HEK293 (cell line): ENCODE measurements around the gene STXBP5L.

Experiments used
- CTCF ChIA-PET: fragments of 350-600 bp; formaldehyde crosslinking; extraction: SDS; loops from one replicate; lab custom pipeline; 2021; ENCODE audit warnings: antibody characterized with exemption; lab: Yijun Ruan, JAX
- POLR2A ChIA-PET: fragments of 300-600 bp; formaldehyde crosslinking; extraction: SDS; loops from one replicate; lab custom pipeline; 2020; ENCODE audit warnings: antibody characterized with exemption, inconsistent platforms; lab: Yijun Ruan, JAX
- H3K27ac ChIP-seq: fragments of 200-500 bp; sonication (Bioruptor generic); 2 replicates; pipeline ENCODE4 v1.5.1; 2014; ENCODE audit warnings: low read depth, low read length, control low read depth, inconsistent platforms; ENCODE audit errors: extremely low read depth
- H3K36me3 ChIP-seq, 2 experiments: fragments of 200-500 bp in 1 of 2; sonication (Bioruptor generic) in 1 of 2; 1 replicate in 1 of 2; 2 replicates in 1 of 2; pipeline ENCODE4 v1.5.1; 2014 to 2017; ENCODE audit warnings: inconsistent platforms in 2 of 2, low read length in 2 of 2; ENCODE audit not compliant: control insufficient read depth in 2 of 2, insufficient read depth in 1 of 2
- H3K4me1 ChIP-seq: fragments of 200-500 bp; sonication (Bioruptor generic); 2 replicates; pipeline ENCODE4 v1.5.1; 2014; ENCODE audit warnings: mild to moderate bottlenecking, low read length, inconsistent platforms; ENCODE audit not compliant: control insufficient read depth, insufficient read depth
- H3K4me3 ChIP-seq: 2 replicates; pipeline ENCODE4 v1.5.1; 2011; ENCODE audit warnings: low read depth, mild to moderate bottlenecking, control low read depth, low read length, moderate library complexity
- H3K9me3 ChIP-seq: fragments of 200-500 bp; sonication (Bioruptor generic); 2 replicates; pipeline ENCODE4 v1.5.1; 2014; ENCODE audit warnings: low read depth, low read length, inconsistent platforms; ENCODE audit not compliant: control insufficient read depth, insufficient read depth
- GLI4 ChIP-seq: fragments of 450-650 bp; formaldehyde crosslinking; IDR thresholded peaks from 2 replicates; pipeline ENCODE4 v1.5.1; 2016; ENCODE audit warnings: missing biosample characterization, missing genetic modification characterization
- OSR2 ChIP-seq: fragments of 450-650 bp; formaldehyde crosslinking; IDR thresholded peaks from 2 replicates; pipeline ENCODE4 v1.5.1; 2016; ENCODE audit warnings: missing biosample characterization, missing genetic modification characterization
- OVOL3 ChIP-seq: fragments of 450-650 bp; formaldehyde crosslinking; IDR thresholded peaks from 2 replicates; pipeline ENCODE4 v1.5.1; 2016; ENCODE audit warnings: missing biosample characterization, missing genetic modification characterization
- PRDM1 ChIP-seq: fragments of 450-650 bp; formaldehyde crosslinking; IDR thresholded peaks from 2 replicates; pipeline ENCODE4; 2016; ENCODE audit warnings: missing biosample characterization, missing genetic modification characterization
- TRIM28 ChIP-seq: IDR thresholded peaks from 2 replicates; pipeline ENCODE4 v1.6.1; 2011; ENCODE audit warnings: low read length, control low read depth, borderline replicate concordance
- ZBTB8A ChIP-seq: fragments of 450-650 bp; formaldehyde crosslinking; IDR thresholded peaks from 2 replicates; pipeline ENCODE4 v1.5.1; 2016; ENCODE audit warnings: missing biosample characterization, missing genetic modification characterization
- ZFP3 ChIP-seq: fragments of 450-650 bp; formaldehyde crosslinking; IDR thresholded peaks from 2 replicates; pipeline ENCODE4 v1.5.1; 2016; ENCODE audit warnings: low read depth, missing biosample characterization, missing genetic modification characterization
- ZNF157 ChIP-seq: fragments of 450-650 bp; formaldehyde crosslinking; IDR thresholded peaks from 2 replicates; pipeline ENCODE4 v1.5.1; 2016; ENCODE audit warnings: missing biosample characterization, missing genetic modification characterization
- ZNF16 ChIP-seq: fragments of 450-650 bp; formaldehyde crosslinking; IDR thresholded peaks from 2 replicates; pipeline ENCODE4 v1.5.1; 2016; ENCODE audit warnings: low read depth, missing biosample characterization, missing genetic modification characterization
- ZNF214 ChIP-seq: fragments of 450-650 bp; formaldehyde crosslinking; IDR thresholded peaks from 2 replicates; pipeline ENCODE4 v1.5.1; 2017; ENCODE audit warnings: missing biosample characterization, mild to moderate bottlenecking, missing genetic modification characterization, borderline replicate concordance
- ZNF473 ChIP-seq: fragments of 450-650 bp; formaldehyde crosslinking; IDR thresholded peaks from 2 replicates; pipeline ENCODE4 v1.5.1; 2017; ENCODE audit warnings: missing biosample characterization, missing genetic modification characterization
- ZNF501 ChIP-seq: fragments of 450-650 bp; formaldehyde crosslinking; IDR thresholded peaks from 2 replicates; pipeline ENCODE4 v1.5.1; 2016; ENCODE audit warnings: missing biosample characterization, missing genetic modification characterization
- ZNF529 ChIP-seq: fragments of 450-650 bp; formaldehyde crosslinking; IDR thresholded peaks from 2 replicates; pipeline ENCODE4 v1.5.1; 2017; ENCODE audit warnings: missing genetic modification characterization, missing biosample characterization; ENCODE audit not compliant: insufficient replicate concordance
- ZNF544 ChIP-seq: fragments of 450-650 bp; formaldehyde crosslinking; IDR thresholded peaks from 2 replicates; pipeline ENCODE4 v1.5.0; 2017; ENCODE audit warnings: missing biosample characterization, missing genetic modification characterization
- ZNF560 ChIP-seq: fragments of 450-650 bp; formaldehyde crosslinking; IDR thresholded peaks from 2 replicates; pipeline ENCODE4 v1.5.1; 2017; ENCODE audit warnings: missing biosample characterization, missing genetic modification characterization, borderline replicate concordance
- ZNF621 ChIP-seq: fragments of 450-650 bp; formaldehyde crosslinking; IDR thresholded peaks from 2 replicates; pipeline ENCODE4 v1.5.1; 2017; ENCODE audit warnings: missing biosample characterization, missing genetic modification characterization
- ZNF623 ChIP-seq: fragments of 450-650 bp; formaldehyde crosslinking; IDR thresholded peaks from 2 replicates; pipeline ENCODE4 v1.5.1; 2016; ENCODE audit warnings: missing biosample characterization, missing genetic modification characterization
- ZNF654 ChIP-seq: fragments of 450-650 bp; formaldehyde crosslinking; IDR thresholded peaks from 2 replicates; pipeline ENCODE4 v1.5.1; 2016; ENCODE audit warnings: low read depth, missing biosample characterization, missing genetic modification characterization
- ZNF747 ChIP-seq: fragments of 450-650 bp; formaldehyde crosslinking; IDR thresholded peaks from 2 replicates; pipeline ENCODE4 v1.5.1; 2016; ENCODE audit warnings: missing biosample characterization, missing genetic modification characterization
- TF ChIP-seq, protein P1 (sequence below): fragments of 450-650 bp; formaldehyde crosslinking; IDR thresholded peaks from 2 replicates; pipeline ENCODE4 v1.5.1; 2016; ENCODE audit warnings: missing biosample characterization, missing genetic modification characterization
- TF ChIP-seq, protein P2 (sequence below): fragments of 450-650 bp; formaldehyde crosslinking; IDR thresholded peaks from 2 replicates; pipeline ENCODE4 v1.5.1; 2016; ENCODE audit warnings: missing biosample characterization, missing genetic modification characterization, borderline replicate concordance

The STXBP5L gene

GRCh38 chr3:120858521-120858920 lies 49.5 kb upstream of the STXBP5L start:
- no peak overlapping the region for H3K27ac ChIP-seq
- ChIA-PET CTCF (no interaction called here), POLR2A (no interaction called here)
- H3K4me1 ChIP-seq: no peaks in the 10 kb centered on the region
- no peaks in the 10 kb centered on the region for H3K36me3 ChIP-seq
- H3K9me3 ChIP-seq: no peaks in the 10 kb centered on the region
- TF ChIP-seq ZNF621: no peak
- no peak for TF ChIP-seq ZNF544 (tag by site-specific recombination)
- TF ChIP-seq ZNF157 (tag by site-specific recombination): no peak
- TF ChIP-seq OSR2 (tag by site-specific recombination): no peak
- TF ChIP-seq ZNF214 (tag by site-specific recombination): no peak
- TF ChIP-seq, protein P1, sequence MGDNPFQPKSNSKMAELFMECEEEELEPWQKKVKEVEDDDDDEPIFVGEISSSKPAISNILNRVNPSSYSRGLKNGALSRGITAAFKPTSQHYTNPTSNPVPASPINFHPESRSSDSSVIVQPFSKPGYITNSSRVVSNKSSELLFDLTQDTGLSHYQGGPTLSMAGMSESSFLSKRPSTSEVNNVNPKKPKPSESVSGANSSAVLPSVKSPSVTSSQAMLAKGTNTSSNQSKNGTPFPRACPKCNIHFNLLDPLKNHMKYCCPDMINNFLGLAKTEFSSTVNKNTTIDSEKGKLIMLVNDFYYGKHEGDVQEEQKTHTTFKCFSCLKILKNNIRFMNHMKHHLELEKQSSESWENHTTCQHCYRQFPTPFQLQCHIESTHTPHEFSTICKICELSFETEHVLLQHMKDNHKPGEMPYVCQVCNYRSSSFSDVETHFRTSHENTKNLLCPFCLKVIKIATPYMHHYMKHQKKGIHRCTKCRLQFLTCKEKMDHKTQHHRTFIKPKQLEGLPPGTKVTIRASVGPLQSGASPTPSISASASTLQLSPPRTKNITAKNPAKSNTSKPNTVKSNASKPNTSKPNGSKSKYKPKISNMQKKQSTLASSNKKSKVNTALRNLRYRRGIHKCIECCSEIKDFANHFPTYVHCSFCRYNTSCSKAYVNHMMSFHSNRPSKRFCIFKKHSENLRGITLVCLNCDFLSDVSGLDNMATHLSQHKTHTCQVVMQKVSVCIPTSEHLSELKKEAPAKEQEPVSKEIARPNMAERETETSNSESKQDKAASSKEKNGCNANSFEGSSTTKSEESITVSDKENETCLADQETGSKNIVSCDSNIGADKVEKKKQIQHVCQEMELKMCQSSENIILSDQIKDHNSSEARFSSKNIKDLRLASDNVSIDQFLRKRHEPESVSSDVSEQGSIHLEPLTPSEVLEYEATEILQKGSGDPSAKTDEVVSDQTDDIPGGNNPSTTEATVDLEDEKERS: no peak
- H3K4me3 ChIP-seq: no peak overlapping the region

- H3K36me3 ChIP-seq: no peaks in the 10 kb centered on the region
- ChIA-PET POLR2A (no interaction called here), CTCF (no interaction called here)
- no peak overlapping the region for H3K4me3 ChIP-seq
- TF ChIP-seq ZNF623 (tag by site-specific recombination) (no peak), ZFP3 (tag by site-specific recombination) (no peak), ZNF529 (tag by site-specific recombination) (no peak), ZNF560 (no peak), ZNF501 (tag by site-specific recombination) (no peak), ZBTB8A (no peak), ZNF747 (tag by site-specific recombination) (no peak)
- no peaks in the 10 kb centered on the region for H3K9me3 ChIP-seq
- H3K27ac ChIP-seq: no peak overlapping the region
- H3K4me1 ChIP-seq: no peaks in the 10 kb centered on the region
Measured at GRCh38 chr3:120864541-120864940, 43.5 kb upstream of the STXBP5L start.

- Histone ChIP-seq H3K36me3 (no peaks in the 10 kb centered on the region), H3K9me3 (no peaks in the 10 kb centered on the region), H3K4me1 (no peaks in the 10 kb centered on the region), H3K4me3 (no peak overlapping the region), H3K27ac (no peak overlapping the region)
- CTCF ChIA-PET: no interaction called here
- POLR2A ChIA-PET: no interaction called here
- TF ChIP-seq ZNF473 (no peak), TRIM28 (no peak), OSR2 (tag by site-specific recombination) (no peak)
Measured at GRCh38 chr3:120875507-120875906, 32.5 kb upstream of the STXBP5L start.

DNA sequence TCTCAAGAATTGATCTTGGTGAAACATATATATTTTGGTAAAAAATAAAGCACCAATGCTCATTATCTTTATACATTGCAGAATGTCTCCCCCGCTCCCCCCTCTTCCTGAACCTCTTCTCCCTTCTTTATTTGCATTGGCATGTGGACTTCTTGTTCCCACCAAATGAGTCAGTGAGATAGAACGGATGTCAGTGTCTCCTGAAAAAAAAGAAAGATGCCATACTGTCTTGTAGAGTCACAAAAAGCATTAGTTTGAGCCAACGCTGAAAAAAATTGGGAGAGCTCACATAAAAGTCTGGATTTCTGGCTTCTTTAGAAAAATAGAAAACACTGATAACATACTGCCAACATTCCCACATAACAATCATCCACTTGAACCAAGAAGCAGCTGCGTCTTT lies 32.0 kb upstream of the STXBP5L start:
- TF ChIP-seq ZNF654 (tag by site-specific recombination) (no peak), OVOL3 (tag by site-specific recombination) (no peak), PRDM1 (tag by site-specific recombination) (no peak), GLI4 (tag by site-specific recombination) (no peak), ZNF16 (tag by site-specific recombination) (no peak)
- TF ChIP-seq, protein P2, sequence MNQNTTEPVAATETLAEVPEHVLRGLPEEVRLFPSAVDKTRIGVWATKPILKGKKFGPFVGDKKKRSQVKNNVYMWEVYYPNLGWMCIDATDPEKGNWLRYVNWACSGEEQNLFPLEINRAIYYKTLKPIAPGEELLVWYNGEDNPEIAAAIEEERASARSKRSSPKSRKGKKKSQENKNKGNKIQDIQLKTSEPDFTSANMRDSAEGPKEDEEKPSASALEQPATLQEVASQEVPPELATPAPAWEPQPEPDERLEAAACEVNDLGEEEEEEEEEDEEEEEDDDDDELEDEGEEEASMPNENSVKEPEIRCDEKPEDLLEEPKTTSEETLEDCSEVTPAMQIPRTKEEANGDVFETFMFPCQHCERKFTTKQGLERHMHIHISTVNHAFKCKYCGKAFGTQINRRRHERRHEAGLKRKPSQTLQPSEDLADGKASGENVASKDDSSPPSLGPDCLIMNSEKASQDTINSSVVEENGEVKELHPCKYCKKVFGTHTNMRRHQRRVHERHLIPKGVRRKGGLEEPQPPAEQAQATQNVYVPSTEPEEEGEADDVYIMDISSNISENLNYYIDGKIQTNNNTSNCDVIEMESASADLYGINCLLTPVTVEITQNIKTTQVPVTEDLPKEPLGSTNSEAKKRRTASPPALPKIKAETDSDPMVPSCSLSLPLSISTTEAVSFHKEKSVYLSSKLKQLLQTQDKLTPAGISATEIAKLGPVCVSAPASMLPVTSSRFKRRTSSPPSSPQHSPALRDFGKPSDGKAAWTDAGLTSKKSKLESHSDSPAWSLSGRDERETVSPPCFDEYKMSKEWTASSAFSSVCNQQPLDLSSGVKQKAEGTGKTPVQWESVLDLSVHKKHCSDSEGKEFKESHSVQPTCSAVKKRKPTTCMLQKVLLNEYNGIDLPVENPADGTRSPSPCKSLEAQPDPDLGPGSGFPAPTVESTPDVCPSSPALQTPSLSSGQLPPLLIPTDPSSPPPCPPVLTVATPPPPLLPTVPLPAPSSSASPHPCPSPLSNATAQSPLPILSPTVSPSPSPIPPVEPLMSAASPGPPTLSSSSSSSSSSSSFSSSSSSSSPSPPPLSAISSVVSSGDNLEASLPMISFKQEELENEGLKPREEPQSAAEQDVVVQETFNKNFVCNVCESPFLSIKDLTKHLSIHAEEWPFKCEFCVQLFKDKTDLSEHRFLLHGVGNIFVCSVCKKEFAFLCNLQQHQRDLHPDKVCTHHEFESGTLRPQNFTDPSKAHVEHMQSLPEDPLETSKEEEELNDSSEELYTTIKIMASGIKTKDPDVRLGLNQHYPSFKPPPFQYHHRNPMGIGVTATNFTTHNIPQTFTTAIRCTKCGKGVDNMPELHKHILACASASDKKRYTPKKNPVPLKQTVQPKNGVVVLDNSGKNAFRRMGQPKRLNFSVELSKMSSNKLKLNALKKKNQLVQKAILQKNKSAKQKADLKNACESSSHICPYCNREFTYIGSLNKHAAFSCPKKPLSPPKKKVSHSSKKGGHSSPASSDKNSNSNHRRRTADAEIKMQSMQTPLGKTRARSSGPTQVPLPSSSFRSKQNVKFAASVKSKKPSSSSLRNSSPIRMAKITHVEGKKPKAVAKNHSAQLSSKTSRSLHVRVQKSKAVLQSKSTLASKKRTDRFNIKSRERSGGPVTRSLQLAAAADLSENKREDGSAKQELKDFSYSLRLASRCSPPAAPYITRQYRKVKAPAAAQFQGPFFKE (tag by site-specific recombination): no peak
- TF ChIP-seq, all 188 proteins: peak for 0
- Histone ChIP-seq H3K36me3 (no peaks in the 10 kb centered on the region), H3K9me3 (no peaks in the 10 kb centered on the region), H3K27ac (no peak overlapping the region), H3K4me1 (no peaks in the 10 kb centered on the region), H3K4me3 (no peak overlapping the region)
- CTCF ChIA-PET: no interaction called here
- POLR2A ChIA-PET: no interaction called here
